Stimulated activated CD8-positive, alpha-beta memory T cell treated with anti-CD3 and anti-CD28 coated beads, Interleukin-7, amount 100 ng/mL, for 48 hours (primary cell): ENCODE data around the gene TACC3.

ENCODE experiments used
- DNase-seq, 2 donors: peaks; one replicate each; pipeline ENCODE4 v3.0.0-alpha.2; 2020; ENCODE audit warnings: low read depth in 1 of 2; ENCODE audit errors: extremely low read depth in 1 of 2

The TACC3 gene

DNA sequence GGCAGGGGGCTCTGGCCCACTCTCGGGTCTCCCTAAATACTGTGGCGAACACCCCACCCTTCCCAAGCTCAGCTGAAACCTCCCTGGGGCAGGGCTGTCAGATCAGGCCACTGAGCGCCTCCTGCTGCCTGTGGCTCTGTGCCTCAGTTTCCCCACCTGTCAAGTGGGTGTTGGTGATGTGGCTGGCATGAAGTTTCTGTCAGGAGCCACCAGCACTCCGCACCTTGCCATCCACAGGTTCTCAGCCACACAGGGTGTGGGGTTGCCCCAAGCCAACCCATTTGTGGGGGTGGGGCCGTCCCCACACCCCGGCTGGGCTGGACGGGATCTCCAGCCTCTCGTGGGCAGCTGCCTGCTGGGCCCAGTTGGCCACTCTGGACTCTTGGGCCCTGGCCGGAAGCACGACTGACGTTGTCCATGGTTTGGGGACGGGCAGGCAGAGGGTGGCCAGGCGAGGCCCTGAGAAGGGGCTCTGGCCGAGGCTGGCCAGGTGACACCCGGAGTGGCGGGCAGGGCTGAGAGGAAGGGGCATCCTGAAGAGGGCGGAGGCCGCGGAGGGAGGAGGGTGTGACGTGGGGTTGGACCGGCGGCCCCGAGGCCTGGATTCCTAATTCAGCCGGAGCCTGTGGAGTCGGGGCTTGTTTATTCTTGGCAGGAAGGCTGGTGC lies 66.2 kb downstream of the TACC3 start:
- no peak for DNase-seq

DNA sequence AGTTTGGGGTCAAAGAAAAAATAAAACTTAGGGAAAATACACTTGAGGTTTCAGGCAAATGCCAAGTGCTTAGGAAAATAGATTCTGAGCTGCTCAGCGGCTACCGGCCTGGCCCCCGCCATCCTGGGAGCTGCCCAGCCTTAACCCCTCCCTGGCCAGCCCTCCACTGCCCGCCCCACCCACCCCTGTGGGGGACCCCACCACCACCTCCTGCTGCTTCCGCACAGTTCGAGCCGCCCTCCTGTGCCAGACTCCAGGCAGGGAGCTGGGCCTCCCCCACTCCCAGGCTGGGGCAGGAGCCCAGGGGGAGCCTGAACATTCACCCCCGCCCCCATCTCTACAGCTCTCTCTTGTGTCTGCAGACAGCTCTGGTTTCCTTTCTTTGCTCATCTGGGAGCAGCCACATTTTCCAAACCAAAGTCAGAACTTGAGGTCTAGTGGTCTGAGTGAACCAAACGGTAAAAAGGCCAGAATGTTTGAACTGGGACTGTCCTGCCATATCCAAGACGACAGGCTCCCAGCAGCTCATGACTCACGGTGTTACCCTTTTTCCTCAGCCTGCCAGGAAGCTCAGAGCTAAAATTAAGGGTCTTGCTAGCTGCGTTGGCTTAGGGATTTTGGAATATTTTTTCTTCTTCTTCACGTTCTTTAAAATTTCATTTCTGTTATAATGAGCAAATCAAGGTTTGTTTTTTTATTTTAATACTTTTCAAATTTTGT lies 67.1 kb downstream of the TACC3 start:
- no peak for DNase-seq

- no peak for DNase-seq
Observed at GRCh38 chr4:1789552-1789951, 68.2 kb downstream of the TACC3 start.

GRCh38 chr4:1790005-1790404 lies 68.7 kb downstream of the TACC3 start:
- no peak for DNase-seq

DNA sequence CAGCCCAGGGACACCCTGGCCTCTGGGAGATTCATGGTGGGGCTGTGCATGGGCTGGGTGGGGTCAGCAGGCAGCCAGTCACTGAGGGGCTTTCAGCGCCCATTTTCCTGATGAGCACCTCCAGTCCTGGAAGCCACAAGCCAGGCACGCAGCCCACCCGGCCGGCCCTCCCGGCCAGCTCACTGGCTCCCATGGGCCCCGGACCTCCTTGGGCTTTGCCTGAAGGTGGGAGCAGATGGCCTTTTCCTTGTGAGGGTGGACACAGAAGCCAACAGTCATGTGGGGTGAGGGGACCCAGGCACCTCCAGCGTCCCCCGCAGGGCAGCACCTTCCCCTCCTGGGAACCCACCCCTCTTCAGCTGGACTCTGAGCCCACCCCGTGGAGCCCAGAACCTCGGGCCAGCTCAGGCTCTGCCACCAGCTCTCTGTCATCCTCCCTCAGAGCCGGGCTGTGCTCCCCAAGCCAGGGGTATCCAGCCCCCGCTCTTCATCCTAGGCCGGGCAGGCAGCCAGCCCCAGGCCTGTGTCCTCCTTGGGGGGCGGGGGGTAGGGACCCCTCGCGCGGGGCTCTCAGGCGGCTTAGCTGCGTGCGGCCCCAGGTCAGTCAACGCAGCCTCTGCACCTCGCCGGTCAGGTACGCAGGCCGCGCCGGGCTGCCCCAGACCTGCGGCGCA lies 71.0 kb downstream of the TACC3 start:
- DNase-seq = no peak

- no peak for DNase-seq
Observed at GRCh38 chr4:1792832-1793495, 71.6 kb downstream of the TACC3 start, which contains the start of gene FGFR3. Gene FGFR3 (plus strand): TSS chr4:1793293. CDS start chr4:1793935, 642 bp downstream.

DNA sequence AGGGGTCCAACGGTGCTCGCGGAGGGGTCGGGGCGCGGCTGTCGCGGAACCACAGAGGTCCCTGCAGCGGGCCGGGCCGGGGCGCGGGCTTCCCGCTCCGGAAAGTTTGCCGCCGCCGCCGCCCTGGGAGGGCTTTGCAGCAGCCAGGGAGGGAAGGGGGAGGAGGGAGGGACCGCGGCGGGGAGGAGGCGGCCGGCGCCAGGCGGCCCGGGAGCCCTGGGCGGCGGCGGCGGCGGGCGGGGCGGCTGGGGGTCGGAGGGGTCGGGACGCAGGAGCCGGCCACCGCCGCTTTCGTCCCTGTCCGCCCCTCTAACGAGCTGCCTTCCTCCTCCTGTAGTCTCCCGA lies 72.1 kb downstream of the TACC3 start:
- DNase-seq = no peak

- DNase-seq = no peak
Observed at GRCh38 chr4:1793940-1794808, 72.9 kb downstream of the TACC3 start.
